Endodermal cell (in vitro differentiated cells): ENCODE data around the gene SLC25A21. TPM values are rescaled to one million over a fixed set of nuclear protein-coding genes. Genes with fewer than 3 reads are reported as not detected.

Source experiments
- DNase-seq: peaks from one replicate; pipeline ENCODE4 v3.0.0-alpha.2; 2017
- H3K27ac ChIP-seq: 2 replicates; pipeline ENCODE4 v1.5.1; 2013; ENCODE audit warnings: mild to moderate bottlenecking, low read depth, low read length, moderate library complexity
- H3K27me3 ChIP-seq: 2 replicates; pipeline ENCODE4 v1.6.1; 2013; ENCODE audit warnings: mild to moderate bottlenecking, low read length, moderate library complexity; ENCODE audit not compliant: insufficient read depth, control insufficient read depth, poor library complexity, severe bottlenecking
- H3K36me3 ChIP-seq: 2 replicates; pipeline ENCODE4 v1.7.0; 2013; ENCODE audit warnings: mild to moderate bottlenecking, low read length, moderate library complexity; ENCODE audit not compliant: control insufficient read depth, insufficient read depth
- H3K4me1 ChIP-seq: one replicate; pipeline ENCODE4 v1.7.0; 2013; ENCODE audit warnings: low read length; ENCODE audit not compliant: control insufficient read depth, insufficient read depth
- H3K4me3 ChIP-seq: 2 replicates; pipeline ENCODE4 v1.5.1; 2013; ENCODE audit warnings: mild to moderate bottlenecking, low read length, moderate library complexity
- H3K9ac ChIP-seq: 2 replicates; pipeline ENCODE4 v1.6.1; 2013; ENCODE audit warnings: mild to moderate bottlenecking, low read length, moderate library complexity; ENCODE audit not compliant: poor library complexity, severe bottlenecking; ENCODE audit errors: extremely low read depth
- H3K9me3 ChIP-seq: 2 replicates; pipeline ENCODE4 v1.6.1; 2013; ENCODE audit warnings: mild to moderate bottlenecking, low read length, moderate library complexity; ENCODE audit not compliant: control insufficient read depth
- H3K27ac Mint-ChIP-seq: 2 replicates; pipeline ENCODE4 v1.8.0; 2020; ENCODE audit warnings: mixed read lengths
- H3K27me3 Mint-ChIP-seq: 2 replicates; pipeline ENCODE4 v1.8.0; 2021; ENCODE audit warnings: mild to moderate bottlenecking, mixed read lengths; ENCODE audit not compliant: insufficient read depth
- H3K36me3 Mint-ChIP-seq: 2 replicates; pipeline ENCODE4 v1.8.0; 2020; ENCODE audit warnings: low read depth, mixed read lengths
- H3K4me1 Mint-ChIP-seq: 2 replicates; pipeline ENCODE4 v1.8.0; 2020; ENCODE audit warnings: mixed read lengths
- H3K4me3 Mint-ChIP-seq: 2 replicates; pipeline ENCODE4 v1.8.0; 2020; ENCODE audit warnings: mild to moderate bottlenecking, moderate library complexity, mixed read lengths
- H3K9me3 Mint-ChIP-seq: 2 replicates; pipeline ENCODE4 v1.8.0; 2020; ENCODE audit warnings: mild to moderate bottlenecking, mixed read lengths
- WGBS, 2 experiments: methylation state at CpG; one replicate each; pipeline versions ENCODE4 v1.1.5 to v1.1.7; 2013; ENCODE audit warnings: missing lambda C conversion rate in 2 of 2, mixed read lengths in 1 of 2; ENCODE audit not compliant: insufficient coverage in 1 of 2, insufficient read length in 1 of 2; 5-methylcytosine and 5-hydroxymethylcytosine counted together
- total RNA-seq, 2 donors: library from RNA; stranded (reverse); fragmentation: NEBNext Ultra II Directional in 1 of 2; extraction: Animal tissue kit (Norgen Biotek cat#: 25700) in 1 of 2; gene quantifications; 2 replicates in 1 of 2; 3 replicates in 1 of 2; pipeline ENCODE4 v1.2.1, GENCODE V29; 2021
- TF ChIP-seq, protein P1 (sequence below): fragments of 200-600 bp; sonication (generic); conservative IDR thresholded peaks from 2 replicates; pipeline ENCODE4 v1.5.0; 2021; ENCODE audit warnings: antibody characterized with exemption, mild to moderate bottlenecking

Gene SLC25A21
- total RNA-seq, 2 donors from 2014 or later = 1.9 TPM

DNA sequence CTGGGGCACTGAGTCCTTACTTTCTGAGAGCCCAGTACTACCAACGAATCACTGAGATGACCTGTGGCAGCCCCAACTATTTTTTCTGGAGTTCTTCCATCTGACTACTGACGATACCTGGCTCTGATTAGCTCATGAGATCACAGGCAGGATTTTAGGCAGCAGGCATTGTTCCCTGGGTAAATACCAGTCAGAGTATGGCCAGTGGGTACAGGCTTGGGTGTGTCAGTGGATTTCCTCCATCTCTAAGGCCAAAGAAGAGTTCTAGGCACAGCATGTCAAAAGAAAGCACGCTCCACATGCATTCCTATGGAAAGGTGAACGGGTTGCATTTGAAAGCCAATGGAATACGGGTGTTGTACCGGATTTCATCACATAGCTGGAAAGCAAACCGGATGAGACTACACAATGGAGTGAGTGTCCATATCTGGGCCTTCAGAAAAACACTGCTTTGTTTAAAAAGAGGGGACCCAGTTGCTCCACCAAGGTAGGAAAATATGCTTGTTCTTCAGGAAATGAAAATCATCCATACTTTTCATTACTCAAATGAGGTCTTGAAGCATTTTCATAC lies 455.7 kb downstream of the SLC25A21 start:
- DNase-seq = peak; percentile 49
- Histone ChIP-seq H3K4me3 (no peak overlapping the region), H3K36me3 (no peaks in the 10 kb centered on the region), H3K9ac (no peak overlapping the region), H3K4me1 (no peaks in the 10 kb centered on the region), H3K9me3 (no peaks in the 10 kb centered on the region), H3K27ac (no peak overlapping the region), H3K27me3 (no peaks in the 10 kb centered on the region)
- TF ChIP-seq, protein P1, sequence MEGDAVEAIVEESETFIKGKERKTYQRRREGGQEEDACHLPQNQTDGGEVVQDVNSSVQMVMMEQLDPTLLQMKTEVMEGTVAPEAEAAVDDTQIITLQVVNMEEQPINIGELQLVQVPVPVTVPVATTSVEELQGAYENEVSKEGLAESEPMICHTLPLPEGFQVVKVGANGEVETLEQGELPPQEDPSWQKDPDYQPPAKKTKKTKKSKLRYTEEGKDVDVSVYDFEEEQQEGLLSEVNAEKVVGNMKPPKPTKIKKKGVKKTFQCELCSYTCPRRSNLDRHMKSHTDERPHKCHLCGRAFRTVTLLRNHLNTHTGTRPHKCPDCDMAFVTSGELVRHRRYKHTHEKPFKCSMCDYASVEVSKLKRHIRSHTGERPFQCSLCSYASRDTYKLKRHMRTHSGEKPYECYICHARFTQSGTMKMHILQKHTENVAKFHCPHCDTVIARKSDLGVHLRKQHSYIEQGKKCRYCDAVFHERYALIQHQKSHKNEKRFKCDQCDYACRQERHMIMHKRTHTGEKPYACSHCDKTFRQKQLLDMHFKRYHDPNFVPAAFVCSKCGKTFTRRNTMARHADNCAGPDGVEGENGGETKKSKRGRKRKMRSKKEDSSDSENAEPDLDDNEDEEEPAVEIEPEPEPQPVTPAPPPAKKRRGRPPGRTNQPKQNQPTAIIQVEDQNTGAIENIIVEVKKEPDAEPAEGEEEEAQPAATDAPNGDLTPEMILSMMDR = no peak
- WGBS, 2 experiments = 93 to 94% methylated on average over 7 of the region's 7 CpGs
- peaks cover 76% of the 10 kb centered on the region for H3K4me1 Mint-ChIP-seq
- H3K27ac Mint-ChIP-seq = no peak overlapping the region
- H3K4me3 Mint-ChIP-seq = no peak overlapping the region
- H3K36me3 Mint-ChIP-seq = no peaks in the 10 kb centered on the region
- no peaks in the 10 kb centered on the region for H3K9me3 Mint-ChIP-seq
- peaks cover 5% of the 10 kb centered on the region for H3K27me3 Mint-ChIP-seq

DNA sequence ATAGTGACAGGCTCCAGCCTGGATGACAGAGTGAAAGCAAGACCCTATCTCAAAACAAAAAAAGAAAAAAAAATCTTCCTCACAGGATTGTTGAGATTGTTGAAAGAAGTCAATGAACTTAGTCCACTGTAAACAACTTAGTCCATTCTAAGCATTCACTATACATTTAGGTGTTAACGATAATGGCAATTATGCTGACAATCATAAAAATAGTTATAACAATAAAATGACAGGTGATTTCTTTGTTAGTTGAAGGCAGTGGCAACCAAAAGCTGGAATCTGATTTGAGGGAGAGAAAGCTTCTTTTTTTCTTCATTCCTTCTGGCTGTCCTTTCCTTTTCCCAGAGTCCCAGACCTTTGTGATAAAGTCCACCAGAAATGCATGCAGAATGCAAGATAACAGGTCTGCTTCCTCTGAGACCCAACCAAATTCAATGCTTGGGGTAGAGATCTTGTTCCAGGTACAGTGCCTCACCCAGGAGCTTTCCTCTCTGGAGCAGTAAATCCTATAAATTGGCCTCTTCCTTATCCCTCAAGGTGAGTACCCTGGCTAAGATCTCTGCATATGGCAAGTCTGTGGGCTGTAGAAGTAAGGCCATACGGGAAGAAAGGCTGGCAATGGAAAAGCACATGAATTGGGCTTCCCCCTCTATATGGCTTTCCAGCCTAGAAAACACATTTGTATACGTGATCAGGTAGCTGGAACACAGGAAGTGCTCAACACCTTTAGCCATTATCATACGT lies 458.3 kb downstream of the SLC25A21 start:
- Histone ChIP-seq H3K9me3 (no peaks in the 10 kb centered on the region), H3K9ac (no peak overlapping the region), H3K27ac (no peak overlapping the region), H3K36me3 (no peaks in the 10 kb centered on the region), H3K27me3 (no peaks in the 10 kb centered on the region), H3K4me1 (no peaks in the 10 kb centered on the region), H3K4me3 (no peak overlapping the region)
- no peak overlapping the region for H3K4me3 Mint-ChIP-seq
- H3K27me3 Mint-ChIP-seq = peaks cover 4% of the 10 kb centered on the region
- no peaks in the 10 kb centered on the region for H3K9me3 Mint-ChIP-seq
- 47 to 80% methylated on average over 1 to 3 of the region's 4 CpGs for WGBS, 2 experiments
- TF ChIP-seq, protein P1 = no peak
- no peaks in the 10 kb centered on the region for H3K36me3 Mint-ChIP-seq
- peaks cover 54% of the 10 kb centered on the region for H3K4me1 Mint-ChIP-seq
- H3K27ac Mint-ChIP-seq = peak overlapping the region; percentile 79
- peak; percentile 50 for DNase-seq

DNA sequence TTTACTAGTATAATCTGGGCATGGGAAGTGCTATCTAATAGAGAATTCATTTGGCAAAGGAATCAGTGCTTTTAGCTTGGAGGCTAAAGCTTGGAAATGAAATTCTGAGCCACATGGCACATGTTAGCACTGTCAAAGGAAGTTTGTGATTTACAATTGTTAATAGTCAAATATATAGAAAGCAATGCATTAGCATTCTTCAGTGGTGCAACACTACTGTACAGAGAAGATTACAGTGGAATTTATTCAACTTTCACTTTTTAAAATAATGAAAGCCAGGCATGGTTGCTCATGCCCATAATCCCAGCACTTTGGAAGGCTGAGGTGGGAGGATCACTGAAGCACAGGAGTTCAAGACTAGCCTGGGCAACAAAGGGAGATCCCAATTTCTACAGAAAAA lies 464.8 kb downstream of the SLC25A21 start:
- Mint-ChIP-seq H3K9me3 (no peaks in the 10 kb centered on the region), H3K4me1 (peaks cover 12% of the 10 kb centered on the region), H3K4me3 (no peak overlapping the region), H3K27me3 (peaks cover 2% of the 10 kb centered on the region), H3K27ac (no peak overlapping the region), H3K36me3 (no peaks in the 10 kb centered on the region)
- Histone ChIP-seq H3K9me3 (no peaks in the 10 kb centered on the region), H3K27me3 (no peaks in the 10 kb centered on the region), H3K4me1 (no peaks in the 10 kb centered on the region), H3K27ac (no peak overlapping the region), H3K4me3 (no peak overlapping the region), H3K9ac (no peak overlapping the region), H3K36me3 (no peaks in the 10 kb centered on the region)
- TF ChIP-seq, protein P1 = no peak
- DNase-seq = no peak
